ENCODE measurements around the gene NLRP4.

The NLRP4 gene

GRCh38 chr19:55855160-55855559, 18.8 kb downstream of the NLRP4 start:
- Mint-ChIP-seq H3K36me3 (no peaks in the 10 kb centered on the region), H3K27ac (no peak overlapping the region), H3K27me3 (no peaks in the 10 kb centered on the region), H3K4me3 (no peak overlapping the region), H3K4me1 (ENCODE audit: low read depth) (no peaks in the 10 kb centered on the region), H3K9me3 (ENCODE audit: low read depth) (peaks cover 3% of the 10 kb centered on the region)

GRCh38 chr19:55857149-55857548, 20.8 kb downstream of the NLRP4 start:
- H3K27me3 Mint-ChIP-seq = no peaks in the 10 kb centered on the region
- H3K9me3 Mint-ChIP-seq (ENCODE audit: low read depth) = peaks cover under 1% of the 10 kb centered on the region
- no peak overlapping the region for H3K4me3 Mint-ChIP-seq
- no peaks in the 10 kb centered on the region for H3K4me1 Mint-ChIP-seq (ENCODE audit: low read depth)
- no peaks in the 10 kb centered on the region for H3K36me3 Mint-ChIP-seq
- no peak overlapping the region for H3K27ac Mint-ChIP-seq

GRCh38 chr19:55857974-55858373, 21.6 kb downstream of the NLRP4 start:
- Mint-ChIP-seq H3K9me3 (ENCODE audit: low read depth) (no peaks in the 10 kb centered on the region), H3K4me1 (ENCODE audit: low read depth) (no peaks in the 10 kb centered on the region), H3K4me3 (no peak overlapping the region), H3K36me3 (no peaks in the 10 kb centered on the region), H3K27ac (no peak overlapping the region), H3K27me3 (no peaks in the 10 kb centered on the region)

- Mint-ChIP-seq H3K9me3 (ENCODE audit: low read depth) (no peaks in the 10 kb centered on the region), H3K4me1 (ENCODE audit: low read depth) (no peaks in the 10 kb centered on the region), H3K27ac (no peak overlapping the region), H3K36me3 (no peaks in the 10 kb centered on the region), H3K27me3 (peaks cover 2% of the 10 kb centered on the region), H3K4me3 (no peak overlapping the region)
Observed at GRCh38 chr19:55858401-55858800, 22.1 kb downstream of the NLRP4 start.

GRCh38 chr19:55858969-55859368, 22.6 kb downstream of the NLRP4 start:
- H3K9me3 Mint-ChIP-seq (ENCODE audit: low read depth) = no peaks in the 10 kb centered on the region
- H3K36me3 Mint-ChIP-seq = no peaks in the 10 kb centered on the region
- H3K4me1 Mint-ChIP-seq (ENCODE audit: low read depth) = no peaks in the 10 kb centered on the region
- no peak overlapping the region for H3K27ac Mint-ChIP-seq
- no peak overlapping the region for H3K4me3 Mint-ChIP-seq
- peaks cover 2% of the 10 kb centered on the region for H3K27me3 Mint-ChIP-seq

GRCh38 chr19:55866521-55866920, 30.2 kb downstream of the NLRP4 start:
- Mint-ChIP-seq H3K36me3 (no peaks in the 10 kb centered on the region), H3K4me3 (no peak overlapping the region), H3K9me3 (ENCODE audit: low read depth) (peaks cover 4% of the 10 kb centered on the region), H3K27me3 (peaks cover 19% of the 10 kb centered on the region), H3K4me1 (ENCODE audit: low read depth) (no peaks in the 10 kb centered on the region), H3K27ac (no peak overlapping the region)

- no peaks in the 10 kb centered on the region for H3K4me1 Mint-ChIP-seq (ENCODE audit: low read depth)
- H3K4me3 Mint-ChIP-seq = no peak overlapping the region
- peaks cover 19% of the 10 kb centered on the region for H3K27me3 Mint-ChIP-seq
- H3K36me3 Mint-ChIP-seq = no peaks in the 10 kb centered on the region
- H3K9me3 Mint-ChIP-seq (ENCODE audit: low read depth) = peaks cover 4% of the 10 kb centered on the region
- H3K27ac Mint-ChIP-seq = no peak overlapping the region
Observed at GRCh38 chr19:55867101-55867500, 30.8 kb downstream of the NLRP4 start.

GRCh38 chr19:55870736-55871135, 34.4 kb downstream of the NLRP4 start:
- Mint-ChIP-seq H3K36me3 (no peaks in the 10 kb centered on the region), H3K27me3 (peaks cover 14% of the 10 kb centered on the region), H3K27ac (no peak overlapping the region), H3K9me3 (ENCODE audit: low read depth) (peaks cover 8% of the 10 kb centered on the region), H3K4me3 (no peak overlapping the region), H3K4me1 (ENCODE audit: low read depth) (no peaks in the 10 kb centered on the region)

GRCh38 chr19:55877211-55877610, 40.9 kb downstream of the NLRP4 start:
- Mint-ChIP-seq H3K27me3 (no peaks in the 10 kb centered on the region), H3K36me3 (peaks cover 4% of the 10 kb centered on the region), H3K4me1 (ENCODE audit: low read depth) (no peaks in the 10 kb centered on the region), H3K27ac (no peak overlapping the region), H3K4me3 (no peak overlapping the region), H3K9me3 (ENCODE audit: low read depth) (peaks cover 15% of the 10 kb centered on the region)

GRCh38 chr19:55882626-55883025, 46.3 kb downstream of the NLRP4 start:
- H3K36me3 Mint-ChIP-seq = peaks cover 4% of the 10 kb centered on the region
- H3K4me3 Mint-ChIP-seq = no peak overlapping the region
- no peaks in the 10 kb centered on the region for H3K4me1 Mint-ChIP-seq (ENCODE audit: low read depth)
- peaks cover 7% of the 10 kb centered on the region for H3K9me3 Mint-ChIP-seq (ENCODE audit: low read depth)
- H3K27ac Mint-ChIP-seq = no peak overlapping the region
- peaks cover 5% of the 10 kb centered on the region for H3K27me3 Mint-ChIP-seq

- Mint-ChIP-seq H3K4me1 (ENCODE audit: low read depth) (no peaks in the 10 kb centered on the region), H3K27me3 (peaks cover 8% of the 10 kb centered on the region), H3K27ac (no peak overlapping the region), H3K36me3 (no peaks in the 10 kb centered on the region), H3K9me3 (ENCODE audit: low read depth) (no peaks in the 10 kb centered on the region), H3K4me3 (no peak overlapping the region)
Observed at GRCh38 chr19:55898911-55899310, 62.6 kb downstream of the NLRP4 start.

- no peaks in the 10 kb centered on the region for H3K9me3 Mint-ChIP-seq (ENCODE audit: low read depth)
Observed at GRCh38 chr19:55901369-55902079, 65.2 kb downstream of the NLRP4 start.

GRCh38 chr19:55902080-55902751, 65.9 kb downstream of the NLRP4 start:
- Mint-ChIP-seq H3K27ac (no peak overlapping the region), H3K9me3 (ENCODE audit: low read depth) (no peaks in the 10 kb centered on the region), H3K27me3 (peaks cover 3% of the 10 kb centered on the region), H3K4me3 (no peak overlapping the region), H3K4me1 (ENCODE audit: low read depth) (no peaks in the 10 kb centered on the region), H3K36me3 (no peaks in the 10 kb centered on the region)

More at GRCh38 chr19:55901369-55902079, 65.2 kb downstream of the NLRP4 start:
- Mint-ChIP-seq H3K4me3 (no peak overlapping the region), H3K27me3 (peaks cover 3% of the 10 kb centered on the region), H3K27ac (no peak overlapping the region), H3K4me1 (ENCODE audit: low read depth) (no peaks in the 10 kb centered on the region), H3K36me3 (no peaks in the 10 kb centered on the region)

GRCh38 chr19:55907286-55907685, 70.9 kb downstream of the NLRP4 start:
- Mint-ChIP-seq H3K4me1 (ENCODE audit: low read depth) (no peaks in the 10 kb centered on the region), H3K9me3 (ENCODE audit: low read depth) (peaks cover 2% of the 10 kb centered on the region), H3K27me3 (peaks cover 9% of the 10 kb centered on the region), H3K27ac (no peak overlapping the region), H3K4me3 (no peak overlapping the region), H3K36me3 (no peaks in the 10 kb centered on the region)

- Mint-ChIP-seq H3K27ac (no peak overlapping the region), H3K36me3 (no peaks in the 10 kb centered on the region), H3K9me3 (ENCODE audit: low read depth) (peaks cover 3% of the 10 kb centered on the region), H3K4me3 (no peak overlapping the region), H3K27me3 (peaks cover 9% of the 10 kb centered on the region), H3K4me1 (ENCODE audit: low read depth) (no peaks in the 10 kb centered on the region)
Observed at GRCh38 chr19:55907746-55908145, 71.4 kb downstream of the NLRP4 start.

- Mint-ChIP-seq H3K9me3 (ENCODE audit: low read depth) (peaks cover 3% of the 10 kb centered on the region), H3K27ac (no peak overlapping the region), H3K4me3 (no peak overlapping the region), H3K4me1 (ENCODE audit: low read depth) (no peaks in the 10 kb centered on the region), H3K27me3 (peaks cover 6% of the 10 kb centered on the region), H3K36me3 (peaks cover 1% of the 10 kb centered on the region)
Observed at GRCh38 chr19:55909801-55910200, 73.5 kb downstream of the NLRP4 start.

Data from activated naive CD8-positive, alpha-beta T cell (primary cell).